SHP77 treated with DMSO at 0.1 percent for 48 hours (cell line): ENCODE measurements around the gene FARP1.
"Not testable (repeated sequence)": the region's sequence is repeated elsewhere in the genome, so short reads cannot be mapped to it uniquely, and the experiment has no call there.

Source experiments
- DNase-seq: peaks from one replicate; lab custom pipeline; 2025; lab: John Stamatoyannopoulos, UW

FARP1 gene

GRCh38 chr13:98363326-98363725 is 220.4 kb downstream of the FARP1 start:
- DNase-seq, result no peak

GRCh38 chr13:98364179-98364578 is 221.3 kb downstream of the FARP1 start:
- DNase-seq, result no peak

GRCh38 chr13:98364647-98365046 is 221.8 kb downstream of the FARP1 start:
- DNase-seq, result no peak

GRCh38 chr13:98365302-98365701 is 222.4 kb downstream of the FARP1 start:
- no peak for DNase-seq

GRCh38 chr13:98366010-98366409 is 223.1 kb downstream of the FARP1 start:
- DNase-seq, result no peak

GRCh38 chr13:98366443-98366842 is 223.5 kb downstream of the FARP1 start:
- no peak for DNase-seq

GRCh38 chr13:98366959-98367358 is 224.1 kb downstream of the FARP1 start:
- no peak for DNase-seq

- DNase-seq, result no peak
These were observed 225.1 kb downstream of the FARP1 start for GRCh38 chr13:98368019-98368418.

- not testable (repeated sequence) for DNase-seq
These were observed 226.6 kb downstream of the FARP1 start for GRCh38 chr13:98369520-98369919.

- no peak for DNase-seq
These were observed 227.4 kb downstream of the FARP1 start for GRCh38 chr13:98370261-98370660.

GRCh38 chr13:98370806-98371515 is 228.1 kb downstream of the FARP1 start:
- DNase-seq, result no peak

GRCh38 chr13:98371516-98372023 is 228.7 kb downstream of the FARP1 start:
- no peak for DNase-seq

GRCh38 chr13:98372876-98373275 is 230.0 kb downstream of the FARP1 start:
- DNase-seq, result no peak

GRCh38 chr13:98374750-98375149 is 231.9 kb downstream of the FARP1 start:
- DNase-seq, result no peak

- DNase-seq, result no peak
These were observed 234.9 kb downstream of the FARP1 start for GRCh38 chr13:98377635-98378378.

GRCh38 chr13:98384739-98385138 is 241.8 kb downstream of the FARP1 start:
- no peak for DNase-seq

- no peak for DNase-seq
These were observed 242.7 kb downstream of the FARP1 start for GRCh38 chr13:98385606-98386005.

- no peak for DNase-seq
These were observed 243.7 kb downstream of the FARP1 start for GRCh38 chr13:98386637-98387036.

- no peak for DNase-seq
These were observed 246.4 kb downstream of the FARP1 start for GRCh38 chr13:98389319-98389718.

GRCh38 chr13:98390086-98390715 is 247.3 kb downstream of the FARP1 start:
- DNase-seq, result no peak

- DNase-seq, result no peak
These were observed 251.0 kb downstream of the FARP1 start for GRCh38 chr13:98393873-98394272.

GRCh38 chr13:98394820-98395510 is 252.1 kb downstream of the FARP1 start:
- DNase-seq, result no peak
